H1 (cell line): ENCODE results near the gene TMEM258. TPM values are rescaled to one million over a fixed set of nuclear protein-coding genes. Genes with fewer than 3 reads are reported as not detected.

Experiments
- CTCF ChIA-PET: fragments of 300-600 bp; sonication (Branson Sonifier 250); formaldehyde crosslinking; loops from one replicate; lab custom pipeline; 2021; ENCODE audit not compliant: partially characterized antibody; lab: Charles Lee
- POLR2A ChIA-PET: fragments of 300-600 bp; sonication (Branson Sonifier 250); formaldehyde crosslinking; loops from one replicate; lab custom pipeline; 2021; ENCODE audit warnings: inconsistent platforms; ENCODE audit not compliant: partially characterized antibody; lab: Charles Lee
- DNase-seq, 2 experiments: peaks; one replicate each; pipeline versions ENCODE4 v3.0.0 to v3.0.0-alpha.2; 2010 to 2022; ENCODE audit warnings: low spot score in 2 of 2, low read depth in 1 of 2, mixed read lengths in 1 of 2
- FAIRE-seq: peaks from 2 replicates; lab custom pipeline; 2011; peaks lifted over from hg19 to GRCh38; lab: Jason Lieb, UNC
- H2AFZ ChIP-seq: 2 replicates; pipeline ENCODE4 v1.8.1; 2012; ENCODE audit warnings: low read length, inconsistent platforms
- H2AK5ac ChIP-seq: 2 replicates; pipeline ENCODE4 v1.6.1; 2013; ENCODE audit warnings: low read depth, low read length
- H2BK120ac ChIP-seq: replicated peaks from 2 replicates; pipeline ENCODE3; 2013; ENCODE audit warnings: low read depth, low read length, inconsistent platforms
- H2BK12ac ChIP-seq: 2 replicates; pipeline ENCODE4 v1.6.1; 2013; ENCODE audit warnings: low read depth, low read length
- H2BK15ac ChIP-seq: 2 replicates; pipeline ENCODE4 v1.6.1; 2013; ENCODE audit warnings: low read length
- H2BK20ac ChIP-seq: 2 replicates; pipeline ENCODE4 v1.6.1; 2013; ENCODE audit warnings: low read length
- H2BK5ac ChIP-seq: 2 replicates; pipeline ENCODE4 v1.6.1; 2013; ENCODE audit warnings: low read depth, low read length
- H3K14ac ChIP-seq: 2 replicates; pipeline ENCODE4 v1.6.1; 2013; ENCODE audit warnings: inconsistent platforms; ENCODE audit not compliant: insufficient read length
- H3K18ac ChIP-seq: 2 replicates; pipeline ENCODE4 v1.6.1; 2013; ENCODE audit warnings: low read length; ENCODE audit errors: extremely low read depth
- H3K23ac ChIP-seq: 2 replicates; pipeline ENCODE4 v1.6.1; 2013; ENCODE audit warnings: inconsistent platforms; ENCODE audit not compliant: insufficient read length
- H3K23me2 ChIP-seq: 2 replicates; pipeline ENCODE4 v1.6.1; 2013; ENCODE audit warnings: low read depth, low read length
- H3K27ac ChIP-seq: 2 replicates; pipeline ENCODE4 v1.6.1; 2011; ENCODE audit warnings: low read depth, low read length, inconsistent platforms
- H3K27me3 ChIP-seq, 4 experiments: replicated peaks in 1 of 4; 1 replicate in 1 of 4; 2 replicates in 3 of 4; pipeline versions ENCODE4 v1.6.1 to v1.8.1; 2011 to 2013; ENCODE audit warnings: low read length in 3 of 4, mild to moderate bottlenecking in 3 of 4, inconsistent platforms in 2 of 4, mixed read lengths in 2 of 4, moderate library complexity in 1 of 4; ENCODE audit not compliant: control insufficient read depth in 3 of 4, insufficient read depth in 3 of 4; ENCODE audit errors: extremely low read depth in 1 of 4
- H3K36me3 ChIP-seq, 4 experiments: 2 replicates each; pipeline versions ENCODE4 v1.6.1 to v1.8.1; 2011 to 2013; ENCODE audit warnings: mild to moderate bottlenecking in 4 of 4, low read length in 3 of 4, moderate library complexity in 2 of 4, control low read depth in 1 of 4, inconsistent platforms in 1 of 4; ENCODE audit not compliant: insufficient read depth in 4 of 4, control insufficient read depth in 2 of 4
- H3K4ac ChIP-seq: replicated peaks from 2 replicates; pipeline ENCODE3; 2013; ENCODE audit warnings: low read length, low read depth, mixed read lengths, inconsistent platforms; ENCODE audit not compliant: insufficient read length
- H3K4me1 ChIP-seq, 4 experiments: replicated peaks in 1 of 4; 1 replicate in 1 of 4; 2 replicates in 3 of 4; pipeline versions ENCODE4 v1.6.1 to v1.8.1; 2011 to 2013; ENCODE audit warnings: low read length in 3 of 4, inconsistent platforms in 2 of 4, mixed read lengths in 1 of 4; ENCODE audit not compliant: insufficient read depth in 4 of 4, control insufficient read depth in 3 of 4
- H3K4me2 ChIP-seq, 2 experiments: 2 replicates each; pipeline versions ENCODE4 v1.6.1 to v1.8.1; 2011 to 2013; ENCODE audit warnings: low read depth in 2 of 2, low read length in 2 of 2, control low read depth in 1 of 2, inconsistent platforms in 1 of 2, mild to moderate bottlenecking in 1 of 2; ENCODE audit not compliant: insufficient read depth in 1 of 2
- H3K4me3 ChIP-seq, 4 experiments: fragments of 200-600, 300-600 bp in 1 of 4; sonication (generic), shearing (Covaris generic), sonication (Bioruptor Twin) in 1 of 4; 2 replicates each; pipeline versions ENCODE4 v1.5.1 to v1.8.1; 2011 to 2016; ENCODE audit warnings: low read length in 4 of 4, low read depth in 3 of 4, control low read depth in 2 of 4, inconsistent platforms in 2 of 4, mild to moderate bottlenecking in 2 of 4, mixed read lengths in 1 of 4, moderate library complexity in 1 of 4; ENCODE audit not compliant: insufficient read depth in 2 of 4; ENCODE audit errors: extremely low read depth in 1 of 4
- H3K56ac ChIP-seq: replicated peaks from 2 replicates; pipeline ENCODE3; 2013; ENCODE audit warnings: low read depth, mild to moderate bottlenecking, mixed read lengths, low read length, inconsistent platforms; ENCODE audit not compliant: insufficient read length
- H3K79me1 ChIP-seq: 2 replicates; pipeline ENCODE4 v1.6.1; 2013; ENCODE audit warnings: low read depth, low read length, control low read depth
- H3K79me2 ChIP-seq, 2 experiments: 2 replicates each; pipeline versions ENCODE4 v1.6.1 to v1.8.1; 2012 to 2013; ENCODE audit warnings: low read length in 2 of 2, mild to moderate bottlenecking in 2 of 2, inconsistent platforms in 1 of 2; ENCODE audit not compliant: insufficient read depth in 2 of 2, control insufficient read depth in 1 of 2
- H3K9ac ChIP-seq, 4 experiments: replicated peaks in 1 of 4; 1 replicate in 1 of 4; 2 replicates in 3 of 4; pipeline versions ENCODE4 v1.6.1 to v1.8.1; 2011 to 2013; ENCODE audit warnings: low read depth in 3 of 4, low read length in 3 of 4, control low read depth in 2 of 4, mild to moderate bottlenecking in 2 of 4, moderate library complexity in 2 of 4, inconsistent platforms in 1 of 4; ENCODE audit errors: extremely low read depth in 1 of 4
- H3K9me3 ChIP-seq, 2 experiments: 2 replicates each; pipeline versions ENCODE4 v1.6.1 to v1.8.1; 2012 to 2013; ENCODE audit warnings: mild to moderate bottlenecking in 2 of 2, moderate library complexity in 2 of 2, control low read depth in 1 of 2, inconsistent platforms in 1 of 2, low read depth in 1 of 2, low read length in 1 of 2, mixed read lengths in 1 of 2; ENCODE audit not compliant: insufficient read depth in 2 of 2
- H4K20me1 ChIP-seq, 2 experiments: replicated peaks in 1 of 2; 2 replicates each; pipeline versions ENCODE3 to v1.8.1; 2011 to 2013; ENCODE audit warnings: inconsistent platforms in 2 of 2, low read length in 2 of 2, mild to moderate bottlenecking in 1 of 2; ENCODE audit not compliant: insufficient read depth in 2 of 2, control insufficient read depth in 1 of 2
- H4K5ac ChIP-seq: 2 replicates; pipeline ENCODE4 v1.6.1; 2013; ENCODE audit warnings: low read length, low read depth, mixed read lengths, inconsistent platforms; ENCODE audit not compliant: insufficient read length
- H4K8ac ChIP-seq: 2 replicates; pipeline ENCODE4 v1.8.0; 2013; ENCODE audit warnings: mild to moderate bottlenecking, moderate library complexity, low read length, inconsistent platforms; ENCODE audit not compliant: insufficient read depth; ENCODE audit errors: extremely low read depth
- H4K91ac ChIP-seq: replicated peaks from 2 replicates; pipeline ENCODE3; 2013; ENCODE audit warnings: low read length, mixed read lengths, inconsistent platforms; ENCODE audit not compliant: insufficient read length
- BRCA1 ChIP-seq: IDR thresholded peaks from 2 replicates; pipeline ENCODE4 v1.6.1; 2012; ENCODE audit warnings: low read depth, low read length, improper control_type of control experiment
- CBX8 ChIP-seq: fragments of 300-800, 300-1000 bp; sonication (generic); IDR thresholded peaks from 2 replicates; pipeline ENCODE4 v1.7.1; 2016; ENCODE audit warnings: low read depth, low read length, borderline replicate concordance
- CEBPB ChIP-seq: IDR thresholded peaks from 2 replicates; pipeline ENCODE4 v1.6.1; 2012; ENCODE audit warnings: low read depth, low read length
- CHD1 ChIP-seq: IDR thresholded peaks from 2 replicates; pipeline ENCODE4 v1.6.1; 2012; ENCODE audit warnings: low read depth, low read length, improper control_type of control experiment
- GTF2F1 ChIP-seq: IDR thresholded peaks from 2 replicates; pipeline ENCODE4 v1.6.1; 2012; ENCODE audit warnings: low read depth, low read length, improper control_type of control experiment, borderline replicate concordance
- KDM5A ChIP-seq: fragments of 200-600 bp; IDR thresholded peaks from 2 replicates; pipeline ENCODE4 v1.7.1; 2012; ENCODE audit warnings: mild to moderate bottlenecking, low read length, inconsistent platforms, mixed read lengths
- MAFK ChIP-seq: IDR thresholded peaks from 2 replicates; pipeline ENCODE4 v1.6.1; 2012; ENCODE audit warnings: low read depth, mild to moderate bottlenecking, improper control_type of control experiment, low read length
- SRF ChIP-seq: IDR thresholded peaks from 2 replicates; pipeline ENCODE4 v1.6.1; 2011; ENCODE audit warnings: mild to moderate bottlenecking, low read depth, low read length, moderate library complexity
- YY1 ChIP-seq: IDR thresholded peaks from 2 replicates; pipeline ENCODE4 v1.6.1; 2011; ENCODE audit warnings: low read depth, mild to moderate bottlenecking, low read length
- WGBS, 2 experiments: shearing (Covaris generic) in 1 of 2; methylation state at CpG; one replicate each; pipeline versions ENCODE4 v1.1.6 to v1.1.7; 2013 to 2015; ENCODE audit warnings: low lambda C conversion rate in 2 of 2, mixed read lengths in 2 of 2, inconsistent platforms in 1 of 2, low coverage in 1 of 2, missing lambda C conversion rate in 1 of 2; ENCODE audit not compliant: insufficient replicate concordance in 2 of 2, insufficient coverage in 1 of 2, insufficient read length in 1 of 2; ENCODE audit errors: extremely low coverage in 1 of 2, missing lambda C conversion rate in 1 of 2; 5-methylcytosine and 5-hydroxymethylcytosine counted together
- polyA plus RNA-seq, 7 experiments: library from polyadenylated mRNA; depleted of rRNA in 3 of 7; stranded (reverse) in 5 of 7; unstranded in 2 of 7; fragments of >200 nt in 5 of 7; fragments of 200-250 nt in 2 of 7; gene quantifications; 1 replicate in 5 of 7; 2 replicates in 1 of 7; 4 replicates in 1 of 7; pipeline versions ENCODE4 v1.2.1 to v1.2.3, GENCODE V29; 2011 to 2013; ENCODE audit warnings: missing spikeins in 2 of 7, mixed read lengths in 2 of 7
- total RNA-seq: library from RNA; stranded (reverse); fragmentation: NEBNext Ultra II Directional; extraction: Animal tissue kit (Norgen Biotek cat#: 25700); gene quantifications from 2 replicates; pipeline ENCODE4 v1.2.1, GENCODE V29; 2021
- TF ChIP-seq, protein P1 (sequence below), 3 experiments: IDR thresholded peaks; 1 replicate in 2 of 3; 2 replicates in 1 of 3; pipeline versions ENCODE4 v1.5.1 to v1.6.1; 2011; ENCODE audit warnings: low read length in 3 of 3, mild to moderate bottlenecking in 3 of 3, inconsistent platforms in 2 of 3, low read depth in 1 of 3, moderate library complexity in 1 of 3; ENCODE audit not compliant: insufficient read depth in 1 of 3; ENCODE audit errors: control extremely low read depth in 1 of 3
- TF ChIP-seq, protein P2 (sequence below): IDR thresholded peaks from 2 replicates; pipeline ENCODE4 v1.6.1; 2012; ENCODE audit warnings: inconsistent platforms

Gene TMEM258
- total and polyA plus RNA-seq, 2 of the 8 experiments (the other 6 are each of a cell fraction or from before 2014, with no cell fraction given) = 186 to 759 TPM

DNA sequence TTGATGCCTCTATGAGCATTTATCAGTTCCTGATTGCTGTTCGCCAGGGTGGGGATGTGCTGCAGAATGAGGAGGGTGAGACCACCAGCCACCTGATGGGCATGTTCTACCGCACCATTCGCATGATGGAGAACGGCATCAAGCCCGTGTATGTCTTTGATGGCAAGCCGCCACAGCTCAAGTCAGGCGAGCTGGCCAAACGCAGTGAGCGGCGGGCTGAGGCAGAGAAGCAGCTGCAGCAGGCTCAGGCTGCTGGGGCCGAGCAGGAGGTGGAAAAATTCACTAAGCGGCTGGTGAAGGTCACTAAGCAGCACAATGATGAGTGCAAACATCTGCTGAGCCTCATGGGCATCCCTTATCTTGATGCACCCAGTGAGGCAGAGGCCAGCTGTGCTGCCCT lies 3.1 kb upstream of the TMEM258 start:
- no peak overlapping the region for H3K56ac ChIP-seq
- peaks cover under 1 to 29% (median 19%) of the 10 kb centered on the region in 4 experiments; a peak in 7 of 8 replicates for H3K36me3 ChIP-seq
- no peak overlapping the region for H3K4me2 ChIP-seq
- H2BK120ac ChIP-seq = no peak overlapping the region
- ChIA-PET POLR2A (interaction anchor here (0.8 to 20.9 kb wide), 11 partner anchors 8 to 170 kb away, joined by 3 to 354 read pairs (median 4); partner anchors contain the start of gene FADS1), CTCF (interaction anchor here (0.9 to 10.1 kb wide), 10 partner anchors 7 to 75 kb away, joined by 3 to 118 read pairs (median 15); partner anchors contain the start of genes FADS1 and FADS2)
- no peak overlapping the region for H3K23ac ChIP-seq
- DNase-seq = no peak
- no peak overlapping the region for H2AFZ ChIP-seq
- H2AK5ac ChIP-seq = no peak overlapping the region
- H3K18ac ChIP-seq = no peak overlapping the region
- H3K9me3 ChIP-seq = no peaks in the 10 kb centered on the region
- peaks cover 2% of the 10 kb centered on the region; the same call in 1 of the 2 replicates for H3K23me2 ChIP-seq
- H3K4me1 ChIP-seq = 0 out of 7 replicates have a peak, but pooled peaks cover 0 to 2% (median 0%) of the 10 kb centered on the region in 4 experiments
- H3K9ac ChIP-seq = no peak overlapping the region
- peaks cover 2 to 8% of the 10 kb centered on the region in 2 experiments for H4K20me1 ChIP-seq
- H3K27ac ChIP-seq = no peak overlapping the region
- H2BK20ac ChIP-seq = no peak overlapping the region
- no peak overlapping the region for H2BK12ac ChIP-seq
- H2BK15ac ChIP-seq = no peak overlapping the region
- H4K8ac ChIP-seq = no peak overlapping the region; the same call in 1 of the 2 replicates
- H2BK5ac ChIP-seq = no peak overlapping the region
- peaks cover 8 to 58% of the 10 kb centered on the region in 2 experiments for H3K79me2 ChIP-seq
- FAIRE-seq = no peak
- no peaks in the 10 kb centered on the region for H3K27me3 ChIP-seq
- WGBS, 2 experiments = 91% methylated on average over 12 of the region's 12 CpGs; no CpG with 5 or more reads in 1 of the 2 experiments
- no peak overlapping the region for H4K5ac ChIP-seq
- no peak overlapping the region for H3K4me3 ChIP-seq
- no peaks in the 10 kb centered on the region; the same call in 1 of the 2 replicates for H3K79me1 ChIP-seq
- H3K14ac ChIP-seq = no peak overlapping the region
- H3K4ac ChIP-seq = no peak overlapping the region
- H4K91ac ChIP-seq = no peak overlapping the region
- TF ChIP-seq, protein P1, sequence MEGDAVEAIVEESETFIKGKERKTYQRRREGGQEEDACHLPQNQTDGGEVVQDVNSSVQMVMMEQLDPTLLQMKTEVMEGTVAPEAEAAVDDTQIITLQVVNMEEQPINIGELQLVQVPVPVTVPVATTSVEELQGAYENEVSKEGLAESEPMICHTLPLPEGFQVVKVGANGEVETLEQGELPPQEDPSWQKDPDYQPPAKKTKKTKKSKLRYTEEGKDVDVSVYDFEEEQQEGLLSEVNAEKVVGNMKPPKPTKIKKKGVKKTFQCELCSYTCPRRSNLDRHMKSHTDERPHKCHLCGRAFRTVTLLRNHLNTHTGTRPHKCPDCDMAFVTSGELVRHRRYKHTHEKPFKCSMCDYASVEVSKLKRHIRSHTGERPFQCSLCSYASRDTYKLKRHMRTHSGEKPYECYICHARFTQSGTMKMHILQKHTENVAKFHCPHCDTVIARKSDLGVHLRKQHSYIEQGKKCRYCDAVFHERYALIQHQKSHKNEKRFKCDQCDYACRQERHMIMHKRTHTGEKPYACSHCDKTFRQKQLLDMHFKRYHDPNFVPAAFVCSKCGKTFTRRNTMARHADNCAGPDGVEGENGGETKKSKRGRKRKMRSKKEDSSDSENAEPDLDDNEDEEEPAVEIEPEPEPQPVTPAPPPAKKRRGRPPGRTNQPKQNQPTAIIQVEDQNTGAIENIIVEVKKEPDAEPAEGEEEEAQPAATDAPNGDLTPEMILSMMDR (IDR thresholded peaks at IDR 0.05; ENCODE audit: control extremely low read depth in 1 of 3, insufficient read depth in 1 of 3, low read depth in 1 of 3, low read length in 3 of 3) = no peak
- TF ChIP-seq CEBPB = no peak
- no peak for TF ChIP-seq CHD1
- TF ChIP-seq, protein P2, sequence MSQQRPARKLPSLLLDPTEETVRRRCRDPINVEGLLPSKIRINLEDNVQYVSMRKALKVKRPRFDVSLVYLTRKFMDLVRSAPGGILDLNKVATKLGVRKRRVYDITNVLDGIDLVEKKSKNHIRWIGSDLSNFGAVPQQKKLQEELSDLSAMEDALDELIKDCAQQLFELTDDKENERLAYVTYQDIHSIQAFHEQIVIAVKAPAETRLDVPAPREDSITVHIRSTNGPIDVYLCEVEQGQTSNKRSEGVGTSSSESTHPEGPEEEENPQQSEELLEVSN = no peak
- TF ChIP-seq YY1 = no peak
- TF ChIP-seq SRF = no peak
- TF ChIP-seq MAFK = no peak
- no peak for TF ChIP-seq CBX8
- no peak for TF ChIP-seq KDM5A
- TF ChIP-seq BRCA1 = no peak
- TF ChIP-seq GTF2F1 = no peak
